HEK293 (cell line): ENCODE measurements around the gene CASQ2.

Experiments
- CTCF ChIA-PET: fragments of 350-600 bp; formaldehyde crosslinking; extraction: SDS; loops from one replicate; lab custom pipeline; 2021; ENCODE audit warnings: antibody characterized with exemption; lab: Yijun Ruan, JAX
- POLR2A ChIA-PET: fragments of 300-600 bp; formaldehyde crosslinking; extraction: SDS; loops from one replicate; lab custom pipeline; 2020; ENCODE audit warnings: antibody characterized with exemption, inconsistent platforms; lab: Yijun Ruan, JAX
- H3K27ac ChIP-seq: fragments of 200-500 bp; sonication (Bioruptor generic); 2 replicates; pipeline ENCODE4 v1.5.1; 2014; ENCODE audit warnings: low read depth, low read length, control low read depth, inconsistent platforms; ENCODE audit errors: extremely low read depth
- H3K36me3 ChIP-seq, 2 experiments: fragments of 200-500 bp in 1 of 2; sonication (Bioruptor generic) in 1 of 2; 1 replicate in 1 of 2; 2 replicates in 1 of 2; pipeline ENCODE4 v1.5.1; 2014 to 2017; ENCODE audit warnings: inconsistent platforms in 2 of 2, low read length in 2 of 2; ENCODE audit not compliant: control insufficient read depth in 2 of 2, insufficient read depth in 1 of 2
- H3K4me1 ChIP-seq: fragments of 200-500 bp; sonication (Bioruptor generic); 2 replicates; pipeline ENCODE4 v1.5.1; 2014; ENCODE audit warnings: mild to moderate bottlenecking, low read length, inconsistent platforms; ENCODE audit not compliant: control insufficient read depth, insufficient read depth
- H3K4me3 ChIP-seq: 2 replicates; pipeline ENCODE4 v1.5.1; 2011; ENCODE audit warnings: low read depth, mild to moderate bottlenecking, control low read depth, low read length, moderate library complexity
- H3K9me3 ChIP-seq: fragments of 200-500 bp; sonication (Bioruptor generic); 2 replicates; pipeline ENCODE4 v1.5.1; 2014; ENCODE audit warnings: low read depth, low read length, inconsistent platforms; ENCODE audit not compliant: control insufficient read depth, insufficient read depth
- AEBP2 ChIP-seq: fragments of 450-650 bp; formaldehyde crosslinking; IDR thresholded peaks from 2 replicates; pipeline ENCODE4 v1.5.1; 2016; ENCODE audit warnings: missing biosample characterization, missing genetic modification characterization, borderline replicate concordance
- HOXA7 ChIP-seq: sonication (generic); formaldehyde crosslinking; IDR thresholded peaks from 2 replicates; pipeline ENCODE4 v1.8.1; 2022; ENCODE audit warnings: missing genetic modification reagents, borderline replicate concordance
- SETDB1 ChIP-seq: IDR thresholded peaks from one replicate; pipeline ENCODE4 v1.6.1; 2017; ENCODE audit warnings: mild to moderate bottlenecking, low read length, moderate library complexity, mixed read lengths; ENCODE audit not compliant: insufficient read length
- ZBTB10 ChIP-seq: fragments of 450-650 bp; formaldehyde crosslinking; IDR thresholded peaks from 2 replicates; pipeline ENCODE4 v1.5.1; 2016; ENCODE audit warnings: missing biosample characterization, missing genetic modification characterization
- ZBTB8A ChIP-seq: fragments of 450-650 bp; formaldehyde crosslinking; IDR thresholded peaks from 2 replicates; pipeline ENCODE4 v1.5.1; 2016; ENCODE audit warnings: missing biosample characterization, missing genetic modification characterization
- ZNF10 ChIP-seq: fragments of 450-650 bp; formaldehyde crosslinking; IDR thresholded peaks from 2 replicates; pipeline ENCODE4 v1.5.1; 2017; ENCODE audit warnings: missing biosample characterization, missing genetic modification characterization
- ZNF174 ChIP-seq: fragments of 450-650 bp; formaldehyde crosslinking; IDR thresholded peaks from 2 replicates; pipeline ENCODE4 v1.5.0; 2017; ENCODE audit warnings: missing biosample characterization, mild to moderate bottlenecking, missing genetic modification characterization
- ZNF184 ChIP-seq: fragments of 450-650 bp; IDR thresholded peaks from 2 replicates; pipeline ENCODE4 v1.5.1; 2018; ENCODE audit warnings: missing biosample characterization, mild to moderate bottlenecking, missing genetic modification characterization
- ZNF202 ChIP-seq: fragments of 450-650 bp; formaldehyde crosslinking; IDR thresholded peaks from 2 replicates; pipeline ENCODE4 v1.5.1; 2016; ENCODE audit warnings: missing biosample characterization, missing genetic modification characterization, borderline replicate concordance
- ZNF221 ChIP-seq: fragments of 450-650 bp; formaldehyde crosslinking; IDR thresholded peaks from 2 replicates; pipeline ENCODE4 v1.5.1; 2017; ENCODE audit warnings: missing biosample characterization, missing genetic modification characterization, borderline replicate concordance
- ZNF24 ChIP-seq: fragments of 450-650 bp; formaldehyde crosslinking; IDR thresholded peaks from 2 replicates; pipeline ENCODE4 v1.5.1; 2016; ENCODE audit warnings: missing biosample characterization, missing genetic modification characterization
- ZNF280C ChIP-seq: fragments of 450-650 bp; formaldehyde crosslinking; IDR thresholded peaks from 2 replicates; pipeline ENCODE4 v1.5.1; 2016; ENCODE audit warnings: missing biosample characterization, missing genetic modification characterization
- ZNF292 ChIP-seq: fragments of 450-650 bp; formaldehyde crosslinking; IDR thresholded peaks from 2 replicates; pipeline ENCODE4 v1.5.1; 2016; ENCODE audit warnings: low read depth, missing biosample characterization, missing genetic modification characterization, borderline replicate concordance
- ZNF394 ChIP-seq: fragments of 450-650 bp; formaldehyde crosslinking; IDR thresholded peaks from 2 replicates; pipeline ENCODE4 v1.5.1; 2016; ENCODE audit warnings: missing biosample characterization, missing genetic modification characterization, mild to moderate bottlenecking, moderate library complexity, borderline replicate concordance
- ZNF404 ChIP-seq: fragments of 450-650 bp; formaldehyde crosslinking; IDR thresholded peaks from 2 replicates; pipeline ENCODE4 v1.5.1; 2017; ENCODE audit warnings: missing biosample characterization, missing genetic modification characterization
- ZNF423 ChIP-seq: fragments of 450-650 bp; formaldehyde crosslinking; IDR thresholded peaks from 2 replicates; pipeline ENCODE4 v1.5.1; 2016; ENCODE audit warnings: missing biosample characterization, missing genetic modification characterization
- ZNF48 ChIP-seq: fragments of 450-650 bp; formaldehyde crosslinking; IDR thresholded peaks from 2 replicates; pipeline ENCODE4 v1.5.1; 2016; ENCODE audit warnings: missing biosample characterization, missing genetic modification characterization
- ZNF558 ChIP-seq: fragments of 450-650 bp; formaldehyde crosslinking; IDR thresholded peaks from 2 replicates; pipeline ENCODE4 v1.5.1; 2016; ENCODE audit warnings: missing biosample characterization, missing genetic modification characterization
- ZNF596 ChIP-seq: fragments of 450-650 bp; IDR thresholded peaks from 2 replicates; pipeline ENCODE4 v1.5.0; 2018; ENCODE audit warnings: missing biosample characterization, mild to moderate bottlenecking, missing genetic modification characterization, moderate library complexity
- ZNF639 ChIP-seq: fragments of 450-650 bp; formaldehyde crosslinking; IDR thresholded peaks from 2 replicates; pipeline ENCODE4 v1.5.1; 2016; ENCODE audit warnings: missing biosample characterization, missing genetic modification characterization
- ZNF701 ChIP-seq: fragments of 450-650 bp; formaldehyde crosslinking; IDR thresholded peaks from 2 replicates; pipeline ENCODE4 v1.5.1; 2016; ENCODE audit warnings: missing biosample characterization, missing genetic modification characterization
- ZSCAN30 ChIP-seq: fragments of 450-650 bp; IDR thresholded peaks from 2 replicates; pipeline ENCODE4 v1.5.1; 2018; ENCODE audit warnings: missing biosample characterization, mild to moderate bottlenecking, missing genetic modification characterization, moderate library complexity
- ZSCAN5A ChIP-seq: fragments of 450-650 bp; formaldehyde crosslinking; IDR thresholded peaks from 2 replicates; pipeline ENCODE4 v1.5.1; 2016; ENCODE audit warnings: missing biosample characterization, missing genetic modification characterization
- TF ChIP-seq, protein P1 (sequence below): fragments of 450-650 bp; formaldehyde crosslinking; IDR thresholded peaks from 2 replicates; pipeline ENCODE4 v1.5.1; 2016; ENCODE audit warnings: missing biosample characterization, missing genetic modification characterization, low read depth

CASQ2 gene

DNA sequence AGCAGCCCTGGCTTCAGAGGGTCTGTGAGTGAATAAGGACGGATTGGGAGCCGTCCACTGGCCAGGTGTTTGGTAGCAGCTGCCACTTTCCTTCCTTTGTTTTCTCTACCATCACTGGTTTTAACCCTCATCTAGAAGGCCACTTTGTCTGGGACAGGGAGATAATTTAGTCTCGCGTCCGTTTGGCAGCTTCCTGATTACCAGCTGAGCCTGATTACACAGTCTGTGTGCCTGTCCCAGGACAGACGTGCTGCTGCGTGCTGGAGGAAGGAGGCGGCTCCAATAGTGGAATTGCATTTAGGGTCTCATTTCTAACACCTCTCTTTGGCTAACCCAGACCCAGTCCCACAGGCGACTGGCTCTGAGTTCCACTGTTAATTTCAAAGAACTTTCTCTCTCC lies 24.6 kb upstream of the CASQ2 start:
- Histone ChIP-seq H3K27ac (no peak overlapping the region), H3K36me3 (no peaks in the 10 kb centered on the region), H3K4me1 (no peaks in the 10 kb centered on the region), H3K4me3 (no peak overlapping the region), H3K9me3 (no peaks in the 10 kb centered on the region)
- TF ChIP-seq ZNF423 (tag by site-specific recombination) (no peak), ZNF404 (no peak), ZNF202 (tag by site-specific recombination) (no peak), HOXA7 (CRISPR knock-in tag) (no peak), ZNF10 (tag by site-specific recombination) (no peak), ZSCAN30 (tag by site-specific recombination) (no peak), ZNF174 (tag by site-specific recombination) (no peak), ZBTB8A (tag by site-specific recombination) (no peak), SETDB1 (no peak), ZNF596 (tag by site-specific recombination) (no peak), ZNF280C (tag by site-specific recombination) (no peak), ZNF48 (tag by site-specific recombination) (no peak)
- ChIA-PET CTCF (interaction anchor here (1.4 kb wide), 1 partner anchor 188 kb away, joined by 3 read pairs; no protein-coding TSS in a partner anchor), POLR2A (no interaction called here)

DNA sequence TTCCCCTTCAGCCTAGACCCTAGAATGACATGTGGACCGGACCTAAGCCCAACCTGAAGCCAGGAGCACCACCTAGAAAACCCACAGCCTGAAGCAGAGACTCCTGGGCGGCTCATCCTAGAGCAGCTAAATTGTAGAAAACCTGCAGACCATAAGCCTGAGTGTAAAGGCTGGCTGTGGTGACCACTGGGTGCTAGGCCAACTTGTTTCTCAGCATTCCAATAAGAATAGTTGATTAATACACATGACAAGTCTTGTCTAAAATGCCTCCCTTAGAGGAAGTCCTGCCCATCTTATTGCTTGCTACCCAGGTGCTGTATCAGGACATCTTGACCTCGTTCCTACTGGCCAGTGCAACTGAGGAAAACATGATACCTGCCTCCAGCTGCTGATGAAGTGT lies 23.3 kb upstream of the CASQ2 start:
- POLR2A ChIA-PET = no interaction called here
- no peaks in the 10 kb centered on the region for H3K4me1 ChIP-seq
- no peak overlapping the region for H3K4me3 ChIP-seq
- H3K9me3 ChIP-seq = no peaks in the 10 kb centered on the region
- no peaks in the 10 kb centered on the region for H3K36me3 ChIP-seq
- CTCF ChIA-PET = interaction anchor here (1.4 kb wide), 1 partner anchor 189 kb away, joined by 3 read pairs; no protein-coding TSS in a partner anchor
- no peak for TF ChIP-seq AEBP2 (tag by site-specific recombination)
- TF ChIP-seq ZNF639 = no peak
- TF ChIP-seq, protein P1, sequence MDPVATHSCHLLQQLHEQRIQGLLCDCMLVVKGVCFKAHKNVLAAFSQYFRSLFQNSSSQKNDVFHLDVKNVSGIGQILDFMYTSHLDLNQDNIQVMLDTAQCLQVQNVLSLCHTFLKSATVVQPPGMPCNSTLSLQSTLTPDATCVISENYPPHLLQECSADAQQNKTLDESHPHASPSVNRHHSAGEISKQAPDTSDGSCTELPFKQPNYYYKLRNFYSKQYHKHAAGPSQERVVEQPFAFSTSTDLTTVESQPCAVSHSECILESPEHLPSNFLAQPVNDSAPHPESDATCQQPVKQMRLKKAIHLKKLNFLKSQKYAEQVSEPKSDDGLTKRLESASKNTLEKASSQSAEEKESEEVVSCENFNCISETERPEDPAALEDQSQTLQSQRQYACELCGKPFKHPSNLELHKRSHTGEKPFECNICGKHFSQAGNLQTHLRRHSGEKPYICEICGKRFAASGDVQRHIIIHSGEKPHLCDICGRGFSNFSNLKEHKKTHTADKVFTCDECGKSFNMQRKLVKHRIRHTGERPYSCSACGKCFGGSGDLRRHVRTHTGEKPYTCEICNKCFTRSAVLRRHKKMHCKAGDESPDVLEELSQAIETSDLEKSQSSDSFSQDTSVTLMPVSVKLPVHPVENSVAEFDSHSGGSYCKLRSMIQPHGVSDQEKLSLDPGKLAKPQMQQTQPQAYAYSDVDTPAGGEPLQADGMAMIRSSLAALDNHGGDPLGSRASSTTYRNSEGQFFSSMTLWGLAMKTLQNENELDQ (tag by site-specific recombination) = no peak
- no peak for TF ChIP-seq ZNF394 (tag by site-specific recombination)
- TF ChIP-seq ZNF221 (tag by site-specific recombination) = no peak
- no peak for TF ChIP-seq ZBTB10 (tag by site-specific recombination)
- no peak for TF ChIP-seq ZNF423 (tag by site-specific recombination)
- no peak for TF ChIP-seq ZNF24 (tag by site-specific recombination)
- no peak for TF ChIP-seq ZSCAN5A (tag by site-specific recombination)
- no peak for TF ChIP-seq ZNF558 (tag by site-specific recombination)
- TF ChIP-seq ZNF292 (tag by site-specific recombination) = no peak
- no peak for TF ChIP-seq ZNF701 (tag by site-specific recombination)
- TF ChIP-seq ZNF184 (tag by site-specific recombination) = no peak
- no peak overlapping the region for H3K27ac ChIP-seq
